ENCODE data around the gene SLC25A21.

SLC25A21 gene

DNA sequence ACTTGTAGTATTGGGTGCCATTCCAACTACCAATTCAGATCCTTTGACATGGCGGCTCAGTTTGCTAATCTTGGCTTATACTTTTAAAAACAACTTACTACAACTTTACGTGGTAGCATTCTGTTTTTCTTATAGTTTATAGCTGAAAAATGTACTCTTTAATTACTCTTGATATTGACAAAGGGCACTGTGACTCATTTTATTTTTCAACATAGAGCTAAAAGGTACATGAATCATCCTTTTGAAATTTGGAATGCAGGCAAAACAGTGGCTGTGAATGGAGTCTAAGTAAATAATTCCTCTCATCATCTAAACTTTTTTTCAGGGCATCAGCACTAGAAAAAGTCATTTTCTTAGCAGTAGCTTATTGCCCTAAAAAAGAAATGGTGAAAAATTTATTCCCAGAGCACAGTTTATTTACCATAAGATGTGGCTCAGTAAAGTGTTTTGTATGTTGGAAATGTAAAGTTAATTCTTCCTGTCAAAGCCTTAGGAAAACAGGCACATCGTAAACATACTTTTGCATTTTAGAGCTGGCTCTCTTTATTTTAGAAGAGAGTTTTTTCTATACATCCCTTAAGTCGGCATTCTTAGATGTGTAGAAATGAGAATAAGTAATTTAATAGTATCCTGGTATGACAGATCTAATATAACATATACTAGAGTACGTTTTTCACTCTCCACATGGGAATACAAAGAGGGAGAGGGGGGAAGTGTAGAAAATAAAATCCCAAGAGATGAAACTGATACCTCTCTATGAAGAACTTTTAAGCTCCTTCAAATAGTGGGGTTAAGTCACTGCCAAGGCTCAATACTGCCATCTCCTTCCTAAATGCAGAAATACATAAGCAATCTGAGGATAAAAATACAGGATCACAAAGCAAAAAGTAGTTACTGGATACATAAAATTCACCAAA lies 55.2 kb downstream of the SLC25A21 start:
- no peak overlapping the region for H3K4me3 Mint-ChIP-seq
- peaks cover 4% of the 10 kb centered on the region for H3K4me1 Mint-ChIP-seq
- TF ChIP-seq, protein P1, sequence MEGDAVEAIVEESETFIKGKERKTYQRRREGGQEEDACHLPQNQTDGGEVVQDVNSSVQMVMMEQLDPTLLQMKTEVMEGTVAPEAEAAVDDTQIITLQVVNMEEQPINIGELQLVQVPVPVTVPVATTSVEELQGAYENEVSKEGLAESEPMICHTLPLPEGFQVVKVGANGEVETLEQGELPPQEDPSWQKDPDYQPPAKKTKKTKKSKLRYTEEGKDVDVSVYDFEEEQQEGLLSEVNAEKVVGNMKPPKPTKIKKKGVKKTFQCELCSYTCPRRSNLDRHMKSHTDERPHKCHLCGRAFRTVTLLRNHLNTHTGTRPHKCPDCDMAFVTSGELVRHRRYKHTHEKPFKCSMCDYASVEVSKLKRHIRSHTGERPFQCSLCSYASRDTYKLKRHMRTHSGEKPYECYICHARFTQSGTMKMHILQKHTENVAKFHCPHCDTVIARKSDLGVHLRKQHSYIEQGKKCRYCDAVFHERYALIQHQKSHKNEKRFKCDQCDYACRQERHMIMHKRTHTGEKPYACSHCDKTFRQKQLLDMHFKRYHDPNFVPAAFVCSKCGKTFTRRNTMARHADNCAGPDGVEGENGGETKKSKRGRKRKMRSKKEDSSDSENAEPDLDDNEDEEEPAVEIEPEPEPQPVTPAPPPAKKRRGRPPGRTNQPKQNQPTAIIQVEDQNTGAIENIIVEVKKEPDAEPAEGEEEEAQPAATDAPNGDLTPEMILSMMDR (IDR thresholded peaks at IDR 0.05; ENCODE audit: unreplicated experiment in 3 of 3), result peak; percentile 25 to 48 (median 34)
- H3K27me3 Mint-ChIP-seq (ENCODE audit: low read depth), result no peaks in the 10 kb centered on the region
- no peaks in the 10 kb centered on the region for H3K36me3 Mint-ChIP-seq (ENCODE audit: low read depth)
- no peaks in the 10 kb centered on the region for H3K9me3 Mint-ChIP-seq
- no peak overlapping the region for H3K27ac Mint-ChIP-seq

DNA sequence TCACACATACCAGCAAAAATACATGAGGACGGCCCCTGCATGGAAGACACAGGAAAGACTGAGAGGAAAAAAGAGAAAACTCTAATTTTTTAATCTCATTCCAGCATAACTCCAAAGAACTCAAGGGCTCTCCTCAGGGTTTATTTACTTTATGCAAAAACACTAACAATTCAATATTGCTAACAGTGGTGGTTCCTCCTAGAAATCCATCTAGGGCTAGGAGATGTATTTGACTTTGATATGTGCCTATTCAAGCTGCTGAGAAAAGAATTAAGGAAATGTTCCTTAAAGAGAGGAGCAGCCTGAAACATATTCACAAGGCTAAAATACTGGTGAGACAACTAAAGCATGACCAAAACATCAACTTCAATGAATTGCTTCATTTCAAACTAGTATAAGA lies 57.0 kb downstream of the SLC25A21 start:
- Mint-ChIP-seq H3K27ac (no peak overlapping the region), H3K4me3 (no peak overlapping the region), H3K4me1 (peaks cover 4% of the 10 kb centered on the region), H3K27me3 (ENCODE audit: low read depth) (no peaks in the 10 kb centered on the region), H3K9me3 (no peaks in the 10 kb centered on the region), H3K36me3 (ENCODE audit: low read depth) (no peaks in the 10 kb centered on the region)
- TF ChIP-seq, protein P1 (IDR thresholded peaks at IDR 0.05; ENCODE audit: unreplicated experiment in 3 of 3), result no peak

- Mint-ChIP-seq H3K9me3 (no peaks in the 10 kb centered on the region), H3K4me1 (peaks cover 4% of the 10 kb centered on the region), H3K27ac (no peak overlapping the region), H3K36me3 (ENCODE audit: low read depth) (no peaks in the 10 kb centered on the region), H3K27me3 (ENCODE audit: low read depth) (no peaks in the 10 kb centered on the region), H3K4me3 (no peak overlapping the region)
- TF ChIP-seq, protein P1 (IDR thresholded peaks at IDR 0.05; ENCODE audit: unreplicated experiment in 3 of 3), result no peak
These were observed 57.8 kb downstream of the SLC25A21 start for GRCh38 chr14:37114559-37114958.

- Mint-ChIP-seq H3K9me3 (no peaks in the 10 kb centered on the region), H3K4me3 (no peak overlapping the region), H3K4me1 (peaks cover 4% of the 10 kb centered on the region), H3K27ac (no peak overlapping the region), H3K27me3 (ENCODE audit: low read depth) (no peaks in the 10 kb centered on the region), H3K36me3 (ENCODE audit: low read depth) (no peaks in the 10 kb centered on the region)
- TF ChIP-seq, protein P1 (IDR thresholded peaks at IDR 0.05; ENCODE audit: unreplicated experiment in 3 of 3), result no peak
These were observed 58.4 kb downstream of the SLC25A21 start for GRCh38 chr14:37114002-37114401.

DNA sequence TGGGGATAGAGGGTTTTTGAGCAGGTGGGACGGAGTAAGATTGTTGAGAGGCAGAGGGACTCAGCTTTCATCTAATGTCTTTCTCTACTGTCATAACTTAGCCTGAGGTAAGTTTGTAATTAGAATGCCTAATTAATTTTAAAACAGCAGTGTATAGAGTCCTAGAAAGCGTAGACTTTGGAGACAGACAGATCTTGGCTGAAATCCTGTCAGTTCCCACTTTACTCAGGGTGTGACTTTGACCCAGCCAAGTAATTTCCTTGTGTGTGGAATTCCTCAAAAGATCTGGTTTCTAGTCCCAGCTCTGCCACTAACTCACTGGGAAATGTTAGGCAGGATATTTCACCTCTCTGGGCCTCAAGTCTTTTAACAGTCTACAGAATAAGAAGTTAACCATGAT lies 74.3 kb downstream of the SLC25A21 start:
- H3K27me3 Mint-ChIP-seq (ENCODE audit: low read depth), result no peaks in the 10 kb centered on the region
- no peak overlapping the region for H3K4me3 Mint-ChIP-seq
- no peaks in the 10 kb centered on the region for H3K9me3 Mint-ChIP-seq
- no peaks in the 10 kb centered on the region for H3K36me3 Mint-ChIP-seq (ENCODE audit: low read depth)
- H3K27ac Mint-ChIP-seq, result no peak overlapping the region
- no peaks in the 10 kb centered on the region for H3K4me1 Mint-ChIP-seq
- TF ChIP-seq, protein P1 (IDR thresholded peaks at IDR 0.05; ENCODE audit: unreplicated experiment in 3 of 3), result no peak

GRCh38 chr14:37094502-37094901 lies 77.9 kb downstream of the SLC25A21 start:
- Mint-ChIP-seq H3K27me3 (ENCODE audit: low read depth) (no peaks in the 10 kb centered on the region), H3K4me3 (no peak overlapping the region)
- TF ChIP-seq, protein P1 (IDR thresholded peaks at IDR 0.05; ENCODE audit: unreplicated experiment in 3 of 3), result no peak

More at GRCh38 chr14:37094502-37094901, 77.9 kb downstream of the SLC25A21 start:
- Mint-ChIP-seq H3K27ac (no peak overlapping the region), H3K9me3 (no peaks in the 10 kb centered on the region), H3K4me1 (no peaks in the 10 kb centered on the region), H3K36me3 (ENCODE audit: low read depth) (no peaks in the 10 kb centered on the region)

All from nephron (organoid).